Breast epithelium (tissue), 4 donors: ENCODE results near the gene PBRM1. TPM values are rescaled to one million over a fixed set of nuclear protein-coding genes. Genes with fewer than 3 reads are reported as not detected.

Source experiments
- DNase-seq, 2 donors: peaks; one replicate each; pipeline ENCODE4 v3.0.0-alpha.2; 2019; ENCODE audit warnings: low spot score in 2 of 2
- H3K27ac ChIP-seq, 2 donors: fragments of 200-600 bp; sonication (generic) in 1 of 2; one replicate each; pipeline ENCODE4 v1.5.1; 2016 to 2019; ENCODE audit warnings: mild to moderate bottlenecking in 1 of 2
- H3K27me3 ChIP-seq, 2 donors: fragments of 200-600 bp; sonication (generic) in 1 of 2; one replicate each; pipeline versions ENCODE4 v1.5.1 to v1.6.0; 2017 to 2019; ENCODE audit warnings: control low read depth in 1 of 2, mild to moderate bottlenecking in 1 of 2
- H3K36me3 ChIP-seq: fragments of 200-600 bp; one replicate; pipeline ENCODE4 v1.5.1; 2019
- H3K4me1 ChIP-seq, 2 donors: fragments of 200-600 bp; sonication (generic); one replicate each; pipeline ENCODE4 v1.5.1; 2016 to 2019; ENCODE audit warnings: control low read depth in 1 of 2
- H3K4me3 ChIP-seq, 3 donors: fragments of 200-600 bp; sonication (generic); 1 replicate in 2 of 3; 2 replicates in 1 of 3; pipeline ENCODE4 v1.5.1; 2016 to 2019; ENCODE audit warnings: mild to moderate bottlenecking in 3 of 3, moderate library complexity in 2 of 3
- H3K9me3 ChIP-seq, 2 donors: fragments of 200-600 bp; sonication (generic) in 1 of 2; one replicate each; pipeline ENCODE4 v1.5.1; 2016 to 2019; ENCODE audit warnings: control low read depth in 1 of 2
- POLR2A ChIP-seq: fragments of 450-650 bp; IDR thresholded peaks from one replicate; pipeline ENCODE4 v1.6.1; 2016; ENCODE audit warnings: antibody characterized with exemption, mild to moderate bottlenecking, moderate library complexity
- POLR2AphosphoS5 ChIP-seq, 3 donors: sonication (generic); formaldehyde crosslinking; IDR thresholded peaks; one replicate each; pipeline ENCODE4 v1.6.1; 2017; ENCODE audit warnings: antibody characterized with exemption in 3 of 3
- intact Hi-C: fragments of 100-400 bp; cut with DNase I; formaldehyde crosslinking; loops from one replicate; pipeline ENCODE4 v1.15.1; 2023; ENCODE audit warnings: low total_unique reads
- total RNA-seq, 3 donors: library from RNA; depleted of rRNA; stranded (reverse); fragments of >200 nt; gene quantifications; one replicate each; pipeline ENCODE4 v1.1.0, GENCODE V29; 2016
- TF ChIP-seq, protein P1 (sequence below), 3 donors: fragments of 450-650 bp; IDR thresholded peaks; one replicate each; pipeline ENCODE4 v1.5.1; 2016 to 2017; ENCODE audit warnings: antibody characterized with exemption in 3 of 3, mild to moderate bottlenecking in 3 of 3, moderate library complexity in 3 of 3

Gene PBRM1
- total RNA-seq, 3 donors from 2014 or later = 81.0 to 98.7 (median 98.6) TPM

GRCh38 chr3:52509753-52510328, 175.9 kb downstream of the PBRM1 start:
- TF ChIP-seq POLR2A (no peak), POLR2AphosphoS5 (IDR thresholded peaks at IDR 0.05) (no peak)
- TF ChIP-seq, protein P1, sequence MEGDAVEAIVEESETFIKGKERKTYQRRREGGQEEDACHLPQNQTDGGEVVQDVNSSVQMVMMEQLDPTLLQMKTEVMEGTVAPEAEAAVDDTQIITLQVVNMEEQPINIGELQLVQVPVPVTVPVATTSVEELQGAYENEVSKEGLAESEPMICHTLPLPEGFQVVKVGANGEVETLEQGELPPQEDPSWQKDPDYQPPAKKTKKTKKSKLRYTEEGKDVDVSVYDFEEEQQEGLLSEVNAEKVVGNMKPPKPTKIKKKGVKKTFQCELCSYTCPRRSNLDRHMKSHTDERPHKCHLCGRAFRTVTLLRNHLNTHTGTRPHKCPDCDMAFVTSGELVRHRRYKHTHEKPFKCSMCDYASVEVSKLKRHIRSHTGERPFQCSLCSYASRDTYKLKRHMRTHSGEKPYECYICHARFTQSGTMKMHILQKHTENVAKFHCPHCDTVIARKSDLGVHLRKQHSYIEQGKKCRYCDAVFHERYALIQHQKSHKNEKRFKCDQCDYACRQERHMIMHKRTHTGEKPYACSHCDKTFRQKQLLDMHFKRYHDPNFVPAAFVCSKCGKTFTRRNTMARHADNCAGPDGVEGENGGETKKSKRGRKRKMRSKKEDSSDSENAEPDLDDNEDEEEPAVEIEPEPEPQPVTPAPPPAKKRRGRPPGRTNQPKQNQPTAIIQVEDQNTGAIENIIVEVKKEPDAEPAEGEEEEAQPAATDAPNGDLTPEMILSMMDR (IDR thresholded peaks at IDR 0.05) = no peak
- no peak overlapping the region for H3K27ac ChIP-seq
- H3K9me3 ChIP-seq = no peaks in the 10 kb centered on the region
- H3K4me1 ChIP-seq = no peaks in the 10 kb centered on the region
- intact Hi-C loops = no loop called here
- H3K27me3 ChIP-seq = no peaks in the 10 kb centered on the region
- H3K36me3 ChIP-seq = no peaks in the 10 kb centered on the region
- H3K4me3 ChIP-seq = no peak overlapping the region
- no peak for DNase-seq

DNA sequence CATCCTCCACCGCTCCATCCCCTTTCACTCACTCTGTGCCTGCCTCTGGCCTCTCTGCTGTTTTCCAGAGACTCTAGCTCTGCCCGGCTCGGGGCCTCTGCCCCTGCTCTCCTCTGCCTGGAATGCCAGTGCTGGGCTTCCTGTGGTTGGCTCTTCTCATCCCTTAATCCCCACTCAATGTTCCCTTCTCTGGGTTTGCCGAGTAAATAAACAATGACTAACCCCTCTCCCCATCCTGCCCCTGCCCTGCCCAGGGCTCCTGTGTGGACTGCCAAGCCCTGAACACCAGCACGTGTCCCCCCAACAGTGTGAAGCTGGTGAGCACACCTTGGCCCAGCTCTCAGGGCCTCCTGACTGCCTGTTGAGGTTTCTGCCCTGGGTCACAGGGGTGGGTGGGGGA, 178.4 kb downstream of the PBRM1 start:
- DNase-seq = no peak
- no peak overlapping the region for H3K27ac ChIP-seq
- no peaks in the 10 kb centered on the region for H3K27me3 ChIP-seq
- intact Hi-C loops = no loop called here
- no peaks in the 10 kb centered on the region for H3K4me1 ChIP-seq
- no peaks in the 10 kb centered on the region for H3K9me3 ChIP-seq
- TF ChIP-seq, protein P1 (IDR thresholded peaks at IDR 0.05) = no peak
- TF ChIP-seq POLR2A (no peak), POLR2AphosphoS5 (IDR thresholded peaks at IDR 0.05) (no peak)
- H3K36me3 ChIP-seq = no peaks in the 10 kb centered on the region
- H3K4me3 ChIP-seq = no peak overlapping the region

GRCh38 chr3:52506266-52506966, 179.3 kb downstream of the PBRM1 start:
- Histone ChIP-seq H3K4me3 (no peak overlapping the region), H3K4me1 (no peaks in the 10 kb centered on the region), H3K27me3 (no peaks in the 10 kb centered on the region), H3K36me3 (no peaks in the 10 kb centered on the region), H3K27ac (no peak overlapping the region), H3K9me3 (no peaks in the 10 kb centered on the region)
- no peak for DNase-seq
- TF ChIP-seq, protein P1 (IDR thresholded peaks at IDR 0.05) = no peak
- no peak for TF ChIP-seq POLR2A
- TF ChIP-seq POLR2AphosphoS5 (IDR thresholded peaks at IDR 0.05) = no peak
- intact Hi-C loops = no loop called here

GRCh38 chr3:52504977-52505376, 180.7 kb downstream of the PBRM1 start:
- no peak overlapping the region for H3K27ac ChIP-seq
- no peaks in the 10 kb centered on the region for H3K9me3 ChIP-seq
- no peaks in the 10 kb centered on the region for H3K4me1 ChIP-seq
- intact Hi-C loops = no loop called here
- H3K4me3 ChIP-seq = no peak overlapping the region
- H3K27me3 ChIP-seq = no peaks in the 10 kb centered on the region
- DNase-seq = no peak
- no peaks in the 10 kb centered on the region for H3K36me3 ChIP-seq
- TF ChIP-seq POLR2AphosphoS5 (IDR thresholded peaks at IDR 0.05) (no peak), POLR2A (no peak)
- TF ChIP-seq, protein P1 (IDR thresholded peaks at IDR 0.05) = no peak

GRCh38 chr3:52503788-52504424, 181.8 kb downstream of the PBRM1 start:
- no peak for DNase-seq

More at GRCh38 chr3:52503788-52504424, 181.8 kb downstream of the PBRM1 start:
- no peaks in the 10 kb centered on the region for H3K4me1 ChIP-seq
- no peaks in the 10 kb centered on the region for H3K9me3 ChIP-seq
- intact Hi-C loops = no loop called here
- TF ChIP-seq, protein P1 (IDR thresholded peaks at IDR 0.05) = no peak
- no peaks in the 10 kb centered on the region for H3K27me3 ChIP-seq
- H3K36me3 ChIP-seq = no peaks in the 10 kb centered on the region
- no peak overlapping the region for H3K4me3 ChIP-seq
- no peak overlapping the region for H3K27ac ChIP-seq
